ENCODE results near the gene ASAP3.

DNA sequence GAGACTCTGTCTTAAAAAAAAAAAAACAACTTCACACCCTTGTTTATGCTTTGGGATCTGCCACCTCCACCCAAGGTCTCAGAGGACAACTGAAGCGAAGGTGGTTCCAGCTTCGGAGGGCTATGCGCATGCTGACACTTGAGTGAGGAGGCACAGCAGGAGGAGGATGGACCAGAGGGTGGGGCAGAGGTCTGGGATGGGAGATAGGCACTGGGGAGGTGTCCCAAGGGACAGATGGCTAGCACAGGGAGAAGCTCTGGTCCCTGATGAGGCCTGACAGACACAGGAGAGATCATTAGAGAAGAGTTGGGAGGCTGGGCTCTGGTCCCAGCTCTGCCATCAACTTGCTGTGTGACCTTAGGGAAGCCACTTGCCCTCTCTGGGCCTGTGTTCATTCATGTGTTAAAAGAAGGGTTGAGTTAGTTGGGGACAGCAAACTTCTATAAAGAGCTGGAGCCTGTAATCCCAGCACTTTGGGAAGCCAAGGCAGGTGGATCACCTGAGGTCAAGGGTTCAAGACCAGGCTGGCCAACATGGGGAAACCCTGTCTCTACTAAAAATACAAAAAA, 30.2 kb upstream of the ASAP3 start:
- TF ChIP-seq POLR2AphosphoS5 (IDR thresholded peaks at IDR 0.05), result no peak
- TF ChIP-seq POLR2A (IDR thresholded peaks at IDR 0.05), result no peak
- no peak for TF ChIP-seq CTCF (IDR thresholded peaks at IDR 0.05)

Measured in upper lobe of left lung (tissue), 4 donors.